GM12801 (cell line): Measurements from ENCODE around the gene PHKA2.

Experiments used
- CTCF ChIP-seq: IDR thresholded peaks from one replicate; pipeline ENCODE4 v1.5.1; 2011; ENCODE audit warnings: control low read depth; ENCODE audit not compliant: insufficient read length; ENCODE audit errors: extremely low read depth

Gene PHKA2

GRCh38 chrX:18983666-18984380 lies at the start of gene PHKA2:
Gene PHKA2 (minus strand): TSS chrX:18984114. CDS start chrX:18983932, 182 bp downstream.
- no peak for TF ChIP-seq CTCF

DNA sequence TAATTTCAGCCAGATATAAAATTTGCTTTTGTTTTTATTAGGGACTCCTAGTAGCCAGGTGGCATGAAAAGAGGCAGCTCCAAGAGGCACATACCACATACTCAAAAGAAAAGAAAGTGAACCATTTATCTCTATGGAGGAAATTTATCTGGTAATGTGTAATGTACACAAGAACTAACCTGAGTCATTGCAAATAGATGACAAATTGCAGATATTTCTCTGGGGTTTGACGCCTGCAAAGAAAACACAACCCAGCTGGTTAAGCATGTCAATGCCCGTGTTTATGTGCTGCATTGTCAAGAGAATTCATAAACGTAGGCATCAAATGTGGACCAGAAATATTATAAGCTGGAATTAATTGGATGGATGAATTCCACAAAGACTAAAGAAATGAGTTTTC lies 46.9 kb upstream of the PHKA2 start:
- TF ChIP-seq CTCF: no peak

GRCh38 chrX:19028560-19028959 lies 44.6 kb upstream of the PHKA2 start:
- TF ChIP-seq CTCF: no peak

GRCh38 chrX:19024366-19024765 lies 40.5 kb upstream of the PHKA2 start:
- TF ChIP-seq CTCF: no peak

DNA sequence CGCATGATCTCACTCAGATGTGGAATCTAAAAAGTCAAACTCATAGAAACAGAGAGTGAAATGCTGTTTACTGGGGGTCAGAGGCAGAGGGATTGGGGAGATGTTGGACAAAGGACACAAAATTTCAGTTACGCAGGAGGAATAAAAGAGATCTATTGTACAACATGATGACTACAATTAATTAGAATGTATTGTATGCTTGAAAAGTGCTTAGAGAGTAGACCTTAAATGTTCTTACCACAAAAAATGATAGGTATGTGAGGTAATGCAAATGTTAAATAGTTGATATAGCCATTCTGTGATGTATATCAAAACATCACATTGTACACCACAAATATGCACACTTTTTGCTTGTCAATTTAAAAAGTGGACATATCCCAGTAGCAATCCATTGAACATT lies 36.1 kb upstream of the PHKA2 start:
- no peak for TF ChIP-seq CTCF

- no peak for TF ChIP-seq CTCF
Measured at GRCh38 chrX:19017271-19017670, 33.4 kb upstream of the PHKA2 start.

GRCh38 chrX:19007868-19008267 lies 24.0 kb upstream of the PHKA2 start:
- no peak for TF ChIP-seq CTCF

DNA sequence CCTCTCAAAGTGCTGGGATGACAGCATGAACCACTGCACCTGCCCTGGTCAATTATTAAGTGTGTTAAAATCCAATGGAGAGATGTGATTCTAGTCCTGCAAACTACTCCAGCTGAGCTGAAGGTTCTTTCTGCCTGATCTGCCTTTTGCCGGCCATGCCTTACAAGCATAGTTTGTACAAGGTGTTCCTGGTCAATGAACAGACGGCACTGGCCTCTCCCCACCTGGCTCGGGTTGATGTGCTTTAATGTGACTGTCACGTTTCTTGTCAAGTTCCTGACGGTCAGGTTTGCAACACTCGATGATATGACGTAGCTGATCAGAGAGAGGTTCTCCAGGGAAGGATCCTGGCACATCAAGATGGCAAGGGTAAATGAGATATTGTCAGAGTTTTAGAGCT lies 23.1 kb upstream of the PHKA2 start:
- TF ChIP-seq CTCF: no peak
